Right lobe of liver (tissue), 6 donors: Measurements from ENCODE around the gene SRSF9. TPM values are rescaled to one million over a fixed set of nuclear protein-coding genes. Genes with fewer than 3 reads are reported as not detected.

ENCODE experiments used
- ATAC-seq, 4 donors: fragments of 200-7000 bp; cut with Tn5 transposase; one replicate each; pipeline ENCODE4 v1.9.1; 2020; ENCODE audit warnings: mild to moderate bottlenecking in 4 of 4, moderate library complexity in 4 of 4
- DNase-seq, 3 donors: peaks; one replicate each; pipeline ENCODE4 v3.0.0-alpha.2; 2020
- H3K27ac ChIP-seq, 3 donors: fragments of 200-600 bp; one replicate each; pipeline ENCODE4 v1.8.0; 2022
- H3K27me3 ChIP-seq, 2 donors: fragments of 200-600 bp; one replicate each; pipeline ENCODE4 v1.8.0; 2022
- H3K36me3 ChIP-seq, 4 donors: fragments of 200-600 bp; sonication (generic) in 1 of 4; one replicate each; pipeline versions ENCODE4 v1.5.1 to v1.8.0; 2017 to 2022; ENCODE audit warnings: control low read depth in 1 of 4
- H3K4me1 ChIP-seq, 4 donors: fragments of 200-600 bp; sonication (generic) in 1 of 4; one replicate each; pipeline versions ENCODE4 v1.5.1 to v1.8.0; 2017 to 2022; ENCODE audit warnings: control low read depth in 1 of 4
- H3K4me3 ChIP-seq, 3 donors: fragments of 200-600 bp; one replicate each; pipeline ENCODE4 v1.8.0; 2022
- H3K9me3 ChIP-seq, 4 donors: fragments of 200-600 bp; sonication (generic) in 1 of 4; one replicate each; pipeline versions ENCODE4 v1.5.1 to v1.8.0; 2017 to 2022; ENCODE audit warnings: control low read depth in 1 of 4
- CTCF ChIP-seq, 4 donors: fragments of 200-600 bp in 3 of 4; fragments of 450-650 bp in 1 of 4; IDR thresholded peaks; one replicate each; pipeline versions ENCODE4 v1.5.1 to v1.8.0; 2016 to 2022; ENCODE audit warnings: antibody characterized with exemption in 4 of 4, mild to moderate bottlenecking in 2 of 4
- POLR2A ChIP-seq: fragments of 450-650 bp; IDR thresholded peaks from one replicate; pipeline ENCODE4 v1.6.1; 2017; ENCODE audit warnings: antibody characterized with exemption, mild to moderate bottlenecking
- WGBS: methylation state at CpG from one replicate; pipeline ENCODE4 v1.1.6; 2018; ENCODE audit warnings: low coverage, low lambda C conversion rate; ENCODE audit not compliant: insufficient coverage; ENCODE audit errors: missing lambda C conversion rate; 5-methylcytosine and 5-hydroxymethylcytosine counted together
- intact Hi-C, 2 donors: fragments of 100-400 bp; cut with DNase I; formaldehyde crosslinking; loops; one replicate each; pipeline versions ENCODE4 v1.11.2 to v1.14.1; 2022
- total RNA-seq, 6 experiments: library from RNA; depleted of rRNA in 2 of 6; stranded (reverse); fragments of >200 nt in 2 of 6; fragmentation: NEBNext Ultra II Directional in 3 of 6; extraction: Animal tissue kit (Norgen Biotek cat#: 25700) in 3 of 6; gene quantifications; one replicate each; pipeline versions ENCODE4 v1.1.0 to v1.2.4, GENCODE V29; 2016 to 2023
- donor health status: DM: no; HTN: yes; CAD: no.
- donor health status: DM: no; HTN: no; CAD: no.
- donor health status: DM: no; HTN: no; CAD: no.
- donor health status: DM: no; HTN: yes; CAD: no.
- donor health status: DM: no; HTN: yes; CAD: no.

The SRSF9 gene
- total RNA-seq, 6 experiments from 2014 or later = 36.4 to 63.3 (median 60.2) TPM

GRCh38 chr12:120504587-120504986 is 35.0 kb upstream of the SRSF9 start:
- no peak for DNase-seq
- TF ChIP-seq CTCF (IDR thresholded peaks at IDR 0.05) = no peak
- TF ChIP-seq POLR2A = no peak
- Histone ChIP-seq H3K9me3 (no peaks in the 10 kb centered on the region), H3K4me3 (no peak overlapping the region), H3K27me3 (no peaks in the 10 kb centered on the region), H3K36me3 (peaks cover 0 to 60% (median 4%) of the 10 kb centered on the region in 4 donors), H3K27ac (no peak overlapping the region), H3K4me1 (no peaks in the 10 kb centered on the region)
- no peak for ATAC-seq
- WGBS = 80% methylated on average over 3 of the region's 4 CpGs
- intact Hi-C loops = no loop called here

GRCh38 chr12:120500581-120500980 is 31.0 kb upstream of the SRSF9 start:
- H3K27me3 ChIP-seq = no peaks in the 10 kb centered on the region
- peaks cover 0 to 52% (median 11%) of the 10 kb centered on the region in 4 donors for H3K36me3 ChIP-seq
- H3K9me3 ChIP-seq = no peaks in the 10 kb centered on the region
- WGBS = 82% methylated on average over 1 of the region's 1 CpG
- ATAC-seq (no peak), DNase-seq (no peak)
- H3K4me1 ChIP-seq = peaks cover 0 to 9% (median 0%) of the 10 kb centered on the region in 4 donors
- no peak overlapping the region for H3K27ac ChIP-seq
- no peak for TF ChIP-seq CTCF (IDR thresholded peaks at IDR 0.05)
- TF ChIP-seq POLR2A = no peak
- intact Hi-C loops = no loop called here
- H3K4me3 ChIP-seq = no peak overlapping the region

GRCh38 chr12:120498870-120499515 is 29.4 kb upstream of the SRSF9 start:
- Histone ChIP-seq H3K4me3 (no peak overlapping the region), H3K9me3 (no peaks in the 10 kb centered on the region), H3K27me3 (no peaks in the 10 kb centered on the region), H3K4me1 (peaks cover 0 to 16% (median under 1%) of the 10 kb centered on the region in 4 donors), H3K27ac (no peak overlapping the region), H3K36me3 (peaks cover 0 to 41% (median 11%) of the 10 kb centered on the region in 4 donors)
- intact Hi-C loops = no loop called here
- DNase-seq (no peak), ATAC-seq (no peak)
- TF ChIP-seq CTCF (IDR thresholded peaks at IDR 0.05) (no peak), POLR2A (no peak)
- 87% methylated on average over 3 of the region's 3 CpGs for WGBS

GRCh38 chr12:120497524-120498150 is 28.1 kb upstream of the SRSF9 start:
- intact Hi-C loops = no loop called here
- no peaks in the 10 kb centered on the region for H3K9me3 ChIP-seq
- TF ChIP-seq CTCF (IDR thresholded peaks at IDR 0.05) = no peak
- TF ChIP-seq POLR2A = no peak
- H3K27me3 ChIP-seq = no peaks in the 10 kb centered on the region
- peaks cover 0 to 16% (median under 1%) of the 10 kb centered on the region in 4 donors for H3K4me1 ChIP-seq
- peaks cover 0 to 27% (median 8%) of the 10 kb centered on the region in 4 donors for H3K36me3 ChIP-seq
- H3K4me3 ChIP-seq = peak overlapping the region; percentile 84 to 99 (median 97)
- H3K27ac ChIP-seq = no peak overlapping the region
- ATAC-seq = no peak
- WGBS = 33% methylated on average over 9 of the region's 9 CpGs
- DNase-seq = no peak
